Stomach (tissue), 9 donors: Measurements from ENCODE around the gene TMEM59L. TPM values are rescaled to one million over a fixed set of nuclear protein-coding genes. Genes with fewer than 3 reads are reported as not detected.
A peak's percentile ranks its signal among the peaks of the same experiment; 100 is the strongest.

Source experiments
- DNase-seq, 2 donors: peaks; one replicate each; pipeline versions ENCODE4 v3.0.0 to v3.0.0-alpha.2; 2013 to 2019
- H3K27ac ChIP-seq, 5 donors: fragments of 200-600 bp in 4 of 5; sonication (generic) in 4 of 5; one replicate each; pipeline ENCODE4 v1.5.1; 2013 to 2019; ENCODE audit warnings: mild to moderate bottlenecking in 1 of 5, moderate library complexity in 1 of 5
- H3K27me3 ChIP-seq, 3 donors: fragments of 200-600 bp; sonication (generic); one replicate each; pipeline ENCODE4 v1.5.1; 2017 to 2019; ENCODE audit warnings: mixed run types in 1 of 3
- H3K36me3 ChIP-seq, 4 donors: fragments of 200-600 bp; sonication (generic); 1 replicate in 3 of 4; 2 replicates in 1 of 4; pipeline ENCODE4 v1.5.1; 2016 to 2019
- H3K4me1 ChIP-seq, 4 donors: fragments of 200-600 bp; sonication (generic); one replicate each; pipeline ENCODE4 v1.5.1; 2016 to 2019
- H3K4me3 ChIP-seq, 4 donors: fragments of 200-600 bp; sonication (generic) in 3 of 4; one replicate each; pipeline ENCODE4 v1.5.1; 2016 to 2019; ENCODE audit warnings: mild to moderate bottlenecking in 1 of 4
- H3K9me3 ChIP-seq, 4 donors: fragments of 200-600 bp; sonication (generic); one replicate each; pipeline ENCODE4 v1.5.1; 2016 to 2019
- CTCF ChIP-seq, 7 experiments: fragments of 450-650 bp in 4 of 7; fragments of 200-600 bp in 3 of 7; sonication (generic) in 3 of 7; IDR thresholded peaks; one replicate each; pipeline ENCODE4 v1.5.1; 2016 to 2019; ENCODE audit warnings: antibody characterized with exemption in 7 of 7, control low read depth in 2 of 7, mild to moderate bottlenecking in 1 of 7
- EP300 ChIP-seq: sonication (generic); formaldehyde crosslinking; IDR thresholded peaks from one replicate; pipeline ENCODE4 v1.6.1; 2017; ENCODE audit warnings: antibody characterized with exemption
- POLR2A ChIP-seq, 4 donors: fragments of 450-650 bp; IDR thresholded peaks; one replicate each; pipeline ENCODE4 v1.6.1; 2016; ENCODE audit warnings: antibody characterized with exemption in 4 of 4, control low read depth in 2 of 4, mild to moderate bottlenecking in 1 of 4, moderate library complexity in 1 of 4
- POLR2AphosphoS5 ChIP-seq, 3 donors: sonication (generic); formaldehyde crosslinking; IDR thresholded peaks; one replicate each; pipeline ENCODE4 v1.6.1; 2016; ENCODE audit warnings: antibody characterized with exemption in 3 of 3
- WGBS, 5 donors: extraction: QIAGEN DNeasy Blood & Tissue Kit in 3 of 5; methylation state at CpG; one replicate each; pipeline versions ENCODE4 v1.1.5 to v1.1.7; 2013 to 2018; 5-methylcytosine and 5-hydroxymethylcytosine counted together
- intact Hi-C: fragments of 100-400 bp; cut with DNase I; formaldehyde crosslinking; loops from one replicate; pipeline ENCODE4 v1.15.1; 2023; ENCODE audit warnings: low total_unique reads
- polyA plus RNA-seq, 3 donors: library from polyadenylated mRNA; stranded (reverse); fragments of 200-250 nt; gene quantifications; one replicate each; pipeline ENCODE4 v1.2.3, GENCODE V29; 2013
- total RNA-seq, 5 donors: library from RNA; depleted of rRNA; stranded (reverse); fragments of >200 nt; gene quantifications; one replicate each; pipeline versions ENCODE4 v1.1.0 to v1.2.3, GENCODE V29; 2014 to 2016
- donor health status: healthy with polysubstance abuse.
- donor health status: Bipolar disorder and iron deficiency.
- donor health status: healthy.

TMEM59L gene
- total and polyA plus RNA-seq, 8 donors = 0.25 to 4.7 (median 2.8) TPM; not detected in 4

GRCh38 chr19:18606281-18607225, 6.1 kb upstream of the TMEM59L start, which contains the start of gene CRLF1:
Gene CRLF1, minus strand, starts transcription at chr19:18606799. Its CDS starts 143 bp downstream, at chr19:18606656.
- H3K4me3 ChIP-seq = peak within 1 kb of the TSS; percentile 20 to 39 (median 32)

DNA sequence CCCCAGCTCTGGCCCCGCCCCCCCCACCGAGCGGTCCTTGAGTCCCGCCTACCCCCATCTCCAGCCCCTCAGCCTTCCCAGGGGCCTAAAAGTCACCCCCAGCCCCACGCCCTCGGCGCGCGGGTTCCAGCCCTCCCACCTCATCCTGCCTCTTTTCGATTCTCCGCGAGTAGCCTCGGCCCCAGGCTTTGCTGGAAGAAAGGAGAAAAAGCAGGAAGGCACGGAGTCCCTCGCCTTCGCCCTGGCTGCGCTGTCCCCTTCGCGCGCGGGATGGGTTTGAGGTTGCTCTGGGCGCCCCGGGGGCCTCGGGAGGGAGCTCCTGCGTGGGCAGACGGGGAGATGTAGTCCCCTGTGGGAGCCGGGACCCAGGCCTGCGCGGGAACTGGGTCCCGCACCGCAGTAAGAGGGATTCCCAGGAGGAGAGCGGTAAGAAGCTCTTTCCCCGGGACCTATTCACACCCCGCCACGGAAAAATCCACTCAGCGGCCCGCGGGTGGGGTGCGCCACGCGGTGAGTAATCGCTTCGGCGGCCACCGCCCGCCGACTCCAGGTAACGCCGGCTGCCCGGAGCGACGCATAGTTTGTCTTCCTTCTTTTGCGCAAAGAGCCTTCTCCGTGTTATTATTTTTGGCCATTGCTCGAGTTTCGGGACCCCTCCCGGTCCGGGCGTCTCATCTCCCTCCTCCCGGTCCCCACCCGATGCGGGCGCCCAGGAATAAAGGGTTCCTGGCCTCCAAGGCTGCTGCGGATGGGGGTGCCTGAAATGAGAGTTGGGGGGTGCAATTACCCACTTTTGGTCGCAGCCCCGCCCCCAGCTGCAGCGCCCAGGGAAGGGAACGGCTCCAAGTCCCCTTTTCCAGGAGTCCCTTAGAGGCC, 5.2 kb upstream of the TMEM59L start:
- peak overlapping the region; percentile 10 to 39 (median 28) for H3K4me3 ChIP-seq
- peaks cover 57 to 97% (median 94%) of the 10 kb centered on the region in 3 donors for H3K27me3 ChIP-seq
- DNase-seq = no peak
- no peaks in the 10 kb centered on the region for H3K9me3 ChIP-seq
- no peak for TF ChIP-seq CTCF (IDR thresholded peaks at IDR 0.05)
- TF ChIP-seq EP300 = no peak
- no peak for TF ChIP-seq POLR2A (IDR thresholded peaks at IDR 0.05)
- TF ChIP-seq POLR2AphosphoS5 (IDR thresholded peaks at IDR 0.05) = no peak
- no peaks in the 10 kb centered on the region for H3K36me3 ChIP-seq
- no peak overlapping the region for H3K27ac ChIP-seq
- intact Hi-C loops = no loop called here
- H3K4me1 ChIP-seq = peaks cover 43 to 58% (median 57%) of the 10 kb centered on the region in 4 donors
- WGBS, 5 donors = 1 to 4% (median 2%) methylated on average over 47 to 68 of the region's 68 CpGs

More at GRCh38 chr19:18606281-18607225, 6.1 kb upstream of the TMEM59L start, which contains the start of gene CRLF1:
- Histone ChIP-seq H3K36me3 (no peaks in the 10 kb centered on the region), H3K27me3 (peaks cover 57 to 96% (median 90%) of the 10 kb centered on the region in 3 donors), H3K27ac (no peak within 1 kb of the TSS), H3K9me3 (no peaks in the 10 kb centered on the region), H3K4me1 (peaks cover 34 to 49% (median 48%) of the 10 kb centered on the region in 4 donors)
- DNase-seq = no peak
- WGBS, 5 donors = 1 to 2% (median 2%) methylated on average over 13 to 106 of the region's 116 CpGs
- TF ChIP-seq EP300 = no peak
- no peak for TF ChIP-seq POLR2AphosphoS5 (IDR thresholded peaks at IDR 0.05)
- TF ChIP-seq POLR2A (IDR thresholded peaks at IDR 0.05) = no peak
- no peak for TF ChIP-seq CTCF (IDR thresholded peaks at IDR 0.05)
- intact Hi-C loops = no loop called here

- no peak overlapping the region for H3K4me3 ChIP-seq
- H3K9me3 ChIP-seq = no peaks in the 10 kb centered on the region
- H3K27me3 ChIP-seq = peaks cover 62 to 97% (median 96%) of the 10 kb centered on the region in 3 donors
- TF ChIP-seq CTCF (IDR thresholded peaks at IDR 0.05) (no peak), POLR2A (IDR thresholded peaks at IDR 0.05) (no peak), EP300 (no peak), POLR2AphosphoS5 (IDR thresholded peaks at IDR 0.05) (no peak)
- intact Hi-C loops = no loop called here
- WGBS, 5 donors = 35 to 55% (median 40%) methylated on average over 4 to 5 of the region's 5 CpGs
- H3K4me1 ChIP-seq = peaks cover 51 to 66% (median 65%) of the 10 kb centered on the region in 4 donors
- DNase-seq = no peak
- H3K27ac ChIP-seq = no peak overlapping the region
- no peaks in the 10 kb centered on the region for H3K36me3 ChIP-seq
These were observed 4.4 kb upstream of the TMEM59L start for GRCh38 chr19:18608102-18608804.
